GM23338 (cell line): ENCODE results near the gene GRID1. TPM values are rescaled to one million over a fixed set of nuclear protein-coding genes. Genes with fewer than 3 reads are reported as not detected.

Source experiments
- ATAC-seq: fragments of 200-7000 bp; cut with Tn5 transposase; 3 replicates; pipeline ENCODE4 v1.9.1; 2020
- DNase-seq: peaks from one replicate; pipeline ENCODE4 v3.0.0-alpha.2; 2015; ENCODE audit warnings: low spot score
- H2AFZ ChIP-seq: fragments of 200-600 bp; sonication (generic); 2 replicates; pipeline ENCODE4 v1.8.0; 2016; ENCODE audit warnings: antibody characterized with exemption, mild to moderate bottlenecking, moderate library complexity
- H3F3A ChIP-seq: fragments of 200-600 bp; sonication (generic); replicated peaks from 2 replicates; pipeline ENCODE4 v1.8.0; 2017; ENCODE audit warnings: antibody characterized with exemption, mixed run types, low read depth
- H3K27ac ChIP-seq: fragments of 200-600 bp; sonication (generic); 2 replicates; pipeline ENCODE4 v1.6.1; 2016; ENCODE audit warnings: low read depth
- H3K27me3 ChIP-seq: fragments of 200-600 bp; sonication (generic); 2 replicates; pipeline ENCODE4 v1.8.0; 2016; ENCODE audit warnings: mild to moderate bottlenecking, mixed run types, moderate library complexity; ENCODE audit not compliant: insufficient read depth
- H3K36me3 ChIP-seq: fragments of 200-600 bp; sonication (generic); 2 replicates; pipeline ENCODE4 v1.8.0; 2016; ENCODE audit warnings: mild to moderate bottlenecking; ENCODE audit not compliant: insufficient read depth
- H3K4me1 ChIP-seq: fragments of 200-600 bp; sonication (generic); 2 replicates; pipeline ENCODE4 v1.8.0; 2016; ENCODE audit warnings: mild to moderate bottlenecking, moderate library complexity; ENCODE audit not compliant: insufficient read depth
- H3K4me2 ChIP-seq: fragments of 200-600 bp; sonication (generic); 2 replicates; pipeline ENCODE4 v1.7.1; 2017; ENCODE audit warnings: mixed run types
- H3K4me3 ChIP-seq: fragments of 200-600 bp; sonication (generic); 2 replicates; pipeline ENCODE4 v1.6.1; 2016; ENCODE audit warnings: mixed run types
- H3K79me2 ChIP-seq: fragments of 200-600 bp; sonication (generic); replicated peaks from 2 replicates; pipeline ENCODE4 v1.8.0; 2017; ENCODE audit warnings: mild to moderate bottlenecking; ENCODE audit not compliant: insufficient read depth
- H3K9me2 ChIP-seq: fragments of 200-600 bp; sonication (generic); 2 replicates; pipeline ENCODE4 v1.8.0; 2017; ENCODE audit not compliant: insufficient read depth
- H4K20me1 ChIP-seq: fragments of 200-600 bp; sonication (generic); replicated peaks from 2 replicates; pipeline ENCODE4 v1.8.0; 2017; ENCODE audit warnings: mild to moderate bottlenecking; ENCODE audit not compliant: insufficient read depth
- H3K27ac Mint-ChIP-seq: 2 replicates; pipeline ENCODE4 v1.8.0; 2020; ENCODE audit warnings: inconsistent platforms, mild to moderate bottlenecking, moderate library complexity, mixed read lengths
- H3K27me3 Mint-ChIP-seq: 3 replicates; pipeline ENCODE4 v1.8.0; 2022; ENCODE audit warnings: low read depth, mild to moderate bottlenecking, moderate library complexity, mixed read lengths, inconsistent platforms; ENCODE audit not compliant: insufficient read depth, poor library complexity
- H3K36me3 Mint-ChIP-seq: 3 replicates; pipeline ENCODE4 v1.8.0; 2021; ENCODE audit warnings: low read depth, mild to moderate bottlenecking, inconsistent platforms, moderate library complexity, mixed read lengths
- H3K4me1 Mint-ChIP-seq: 3 replicates; pipeline ENCODE4 v1.8.0; 2020; ENCODE audit warnings: mild to moderate bottlenecking, inconsistent platforms, mixed read lengths
- H3K4me3 Mint-ChIP-seq: 3 replicates; pipeline ENCODE4 v1.8.0; 2021; ENCODE audit warnings: moderate library complexity, mild to moderate bottlenecking, inconsistent platforms, mixed read lengths
- H3K9me3 Mint-ChIP-seq: 3 replicates; pipeline ENCODE4 v1.8.0; 2020; ENCODE audit warnings: moderate library complexity, mild to moderate bottlenecking, inconsistent platforms, mixed read lengths
- CTCF ChIP-seq, 2 experiments: fragments of 200-600 bp in 1 of 2; sonication (generic) in 1 of 2; conservative IDR thresholded peaks; 2 replicates each; pipeline versions ENCODE4 v1.5.1 to v1.6.1; 2016 to 2017; ENCODE audit warnings: antibody characterized with exemption in 2 of 2, low read depth in 2 of 2, mild to moderate bottlenecking in 2 of 2, moderate library complexity in 1 of 2
- ETS1 ChIP-seq: IDR thresholded peaks from 2 replicates; pipeline ENCODE4 v1.6.1; 2016; ENCODE audit warnings: antibody characterized with exemption
- NANOG ChIP-seq: IDR thresholded peaks from 2 replicates; pipeline ENCODE4 v1.6.1; 2016; ENCODE audit warnings: antibody characterized with exemption, borderline replicate concordance
- POLR2AphosphoS5 ChIP-seq: IDR thresholded peaks from 2 replicates; pipeline ENCODE4 v1.6.1; 2016; ENCODE audit warnings: antibody characterized with exemption, low read depth
- ZNF114 ChIP-seq: fragments of 250-450 bp; sonication (Bioruptor Pico); IDR thresholded peaks from 2 replicates; pipeline ENCODE4 v1.5.0; 2020; ENCODE audit warnings: mild to moderate bottlenecking, moderate library complexity
- ZNF462 ChIP-seq: fragments of 250-450 bp; sonication (Bioruptor Pico); IDR thresholded peaks from 2 replicates; pipeline ENCODE4 v1.5.0; 2020; ENCODE audit warnings: mild to moderate bottlenecking, moderate library complexity
- polyA plus RNA-seq: library from polyadenylated mRNA; unstranded; fragments of >200 nt; fragmentation: Nextera tagmentation; extraction: Ambion mirVana; gene quantifications from 2 replicates; pipeline ENCODE4 v1.2.1, GENCODE V29; 2016
- total RNA-seq: library from RNA; depleted of rRNA; stranded (reverse); fragments of >200 nt; shearing (Covaris generic); gene quantifications from 2 replicates; pipeline ENCODE4 v1.2.3, GENCODE V29; 2014

Gene GRID1
- total and polyA plus RNA-seq, 2 experiments from 2014 or later: 0.14 to 0.15 TPM

- Histone ChIP-seq H4K20me1 (no peaks in the 10 kb centered on the region), H3K9me2 (no peaks in the 10 kb centered on the region), H3F3A (no peaks in the 10 kb centered on the region), H2AFZ (no peak overlapping the region), H3K79me2 (no peaks in the 10 kb centered on the region), H3K36me3 (no peaks in the 10 kb centered on the region), H3K4me3 (no peak overlapping the region), H3K27me3 (no peaks in the 10 kb centered on the region), H3K4me1 (no peaks in the 10 kb centered on the region), H3K27ac (no peak overlapping the region), H3K4me2 (no peak overlapping the region)
- TF ChIP-seq NANOG: no peak
- no peak for TF ChIP-seq ETS1
- TF ChIP-seq ZNF462 (CRISPR knock-in tag): no peak
- no peak for TF ChIP-seq CTCF (conservative IDR thresholded peaks at IDR 0.05; ENCODE audit: low read depth in 2 of 2)
- TF ChIP-seq POLR2AphosphoS5: no peak
- TF ChIP-seq ZNF114 (CRISPR knock-in tag): no peak
- no peaks in the 10 kb centered on the region for H3K4me1 Mint-ChIP-seq
- H3K27me3 Mint-ChIP-seq: peaks cover 3% of the 10 kb centered on the region
- H3K36me3 Mint-ChIP-seq: peaks cover 2% of the 10 kb centered on the region; the same call in 1 of the 3 replicates
- no peak overlapping the region for H3K4me3 Mint-ChIP-seq
- H3K27ac Mint-ChIP-seq: no peak overlapping the region
- DNase-seq (no peak), ATAC-seq (no peak)
- H3K9me3 Mint-ChIP-seq: peaks cover 57% of the 10 kb centered on the region
These were observed 379.8 kb downstream of the GRID1 start for GRCh38 chr10:85986777-85987176.
